ENCODE data around the gene MTHFD1L. TPM values are rescaled to one million over a fixed set of nuclear protein-coding genes. Genes with fewer than 3 reads are reported as not detected.

MTHFD1L gene
- total and polyA plus RNA-seq, 2 donors (not counting 3 experiments of a cell fraction or from before 2014, with no cell fraction given): 40.2 to 120 TPM

GRCh38 chr6:150900049-150900448, 34.5 kb downstream of the MTHFD1L start:
- no peak overlapping the region for H3K9ac ChIP-seq (replicated peaks; ENCODE audit: extremely low read depth, insufficient read depth, low read length)
- dilution Hi-C loops (cut with MboI; ENCODE audit: extremely low pct_ligation_motif_present, low sequenced_read_pairs): no loop called here
- peaks cover 3 to 4% of the 10 kb centered on the region in 2 experiments for H3K36me3 ChIP-seq (ENCODE audit: control insufficient read depth in 2 of 2, extremely low read depth in 1 of 2, insufficient read depth in 2 of 2, low read length in 2 of 2)
- H2AFZ ChIP-seq (ENCODE audit: low read depth, low read length): no peak overlapping the region
- H3K79me2 ChIP-seq (ENCODE audit: control insufficient read depth, insufficient read depth, low read length): peaks cover 9% of the 10 kb centered on the region
- no peak overlapping the region for H3K4me2 ChIP-seq (ENCODE audit: insufficient read depth, low read length)
- no peak overlapping the region for H3K27ac ChIP-seq (ENCODE audit: insufficient read depth, low read depth, low read length)
- H4K20me1 ChIP-seq (replicated peaks; ENCODE audit: control insufficient read depth, extremely low read depth, insufficient read depth, low read length): no peaks in the 10 kb centered on the region
- H3K4me1 ChIP-seq (ENCODE audit: control insufficient read depth, extremely low read depth, insufficient read depth, low read length): peaks cover 6% of the 10 kb centered on the region
- H3K9me3 ChIP-seq (replicated peaks; ENCODE audit: control insufficient read depth, insufficient read depth, low read length): no peaks in the 10 kb centered on the region
- FAIRE-seq: no peak
- no peak for DNase-seq (ENCODE audit: low read depth, low spot score)
- ChIA-PET CTCF (interaction anchor here (0.9 to 1.2 kb wide), 2 partner anchors 8 to 10 kb away, joined by 3 to 5 read pairs; no protein-coding TSS in a partner anchor), POLR2A (no interaction called here)
- TF ChIP-seq JUN (IDR thresholded peaks at IDR 0.05; ENCODE audit: borderline replicate concordance, insufficient read depth, insufficient read length, low read depth): no peak
- no peak for TF ChIP-seq POLR2AphosphoS5 (IDR thresholded peaks at IDR 0.05; ENCODE audit: insufficient read depth, low read depth, low read length)
- no peak for TF ChIP-seq MAX (IDR thresholded peaks at IDR 0.05; ENCODE audit: insufficient read depth, insufficient read length)
- no peak for TF ChIP-seq POLR2A (IDR thresholded peaks at IDR 0.05; ENCODE audit: low read depth, low read length)
- TF ChIP-seq CTCF (IDR thresholded peaks at IDR 0.05; ENCODE audit: extremely low read depth in 1 of 2, insufficient read depth in 1 of 2, low read depth in 1 of 2, low read length in 2 of 2): no peak
- no peak for TF ChIP-seq FOS (IDR thresholded peaks at IDR 0.05; ENCODE audit: borderline replicate concordance, insufficient read depth, low read length)
- TF ChIP-seq MYC (IDR thresholded peaks at IDR 0.05; ENCODE audit: low read depth, low read length): no peak
- TF ChIP-seq GATA2 (IDR thresholded peaks at IDR 0.05; ENCODE audit: insufficient read depth, insufficient read length, low read depth, low read length): no peak
- TF ChIP-seq EZH2 (IDR thresholded peaks at IDR 0.05; ENCODE audit: borderline replicate concordance, low read depth, low read length, severe bottlenecking): no peak
- no TSS peak for BruUV-seq (replicated peaks)
- H3K27me3 ChIP-seq (ENCODE audit: control insufficient read depth in 2 of 2, insufficient read depth in 2 of 2, low read length in 2 of 2): no peaks in the 10 kb centered on the region
- no peaks in the 10 kb centered on the region for H3K9me1 ChIP-seq (replicated peaks; ENCODE audit: control insufficient read depth, extremely low read depth, insufficient read depth, low read length)
- intact Hi-C loops (cut with micrococcal nuclease): no loop called here
- H3K4me3 ChIP-seq (replicated peaks in 1 of 3; ENCODE audit: insufficient read depth in 1 of 3, low read depth in 1 of 3, low read length in 3 of 3): no peak overlapping the region
